Ectodermal cell (in vitro differentiated cells): Measurements from ENCODE around the gene NISCH.

Experiments
- H3K27ac ChIP-seq: 2 replicates; pipeline ENCODE4 v1.7.0; 2013; ENCODE audit warnings: mild to moderate bottlenecking, low read depth, low read length; ENCODE audit not compliant: insufficient read depth, poor library complexity, severe bottlenecking
- H3K27me3 ChIP-seq: 2 replicates; pipeline ENCODE4 v1.7.0; 2013; ENCODE audit warnings: mild to moderate bottlenecking, low read length; ENCODE audit not compliant: insufficient read depth, control insufficient read depth, poor library complexity, severe bottlenecking
- H3K36me3 ChIP-seq: one replicate; pipeline ENCODE4 v1.7.0; 2013; ENCODE audit warnings: low read length; ENCODE audit not compliant: control insufficient read depth, insufficient read depth
- H3K4me1 ChIP-seq: one replicate; pipeline ENCODE4 v1.7.0; 2013; ENCODE audit warnings: low read length; ENCODE audit not compliant: control insufficient read depth, insufficient read depth
- H3K4me3 ChIP-seq: 2 replicates; pipeline ENCODE4 v1.7.0; 2013; ENCODE audit warnings: low read depth, low read length, control low read depth; ENCODE audit not compliant: insufficient read depth
- H3K9me3 ChIP-seq: 2 replicates; pipeline ENCODE4 v1.7.0; 2013; ENCODE audit warnings: mild to moderate bottlenecking, low read length, moderate library complexity; ENCODE audit not compliant: control insufficient read depth
- WGBS, 2 experiments: methylation state at CpG; one replicate each; pipeline ENCODE4 v1.1.7; 2013; ENCODE audit warnings: missing lambda C conversion rate in 2 of 2; 5-methylcytosine and 5-hydroxymethylcytosine counted together

Gene NISCH

DNA sequence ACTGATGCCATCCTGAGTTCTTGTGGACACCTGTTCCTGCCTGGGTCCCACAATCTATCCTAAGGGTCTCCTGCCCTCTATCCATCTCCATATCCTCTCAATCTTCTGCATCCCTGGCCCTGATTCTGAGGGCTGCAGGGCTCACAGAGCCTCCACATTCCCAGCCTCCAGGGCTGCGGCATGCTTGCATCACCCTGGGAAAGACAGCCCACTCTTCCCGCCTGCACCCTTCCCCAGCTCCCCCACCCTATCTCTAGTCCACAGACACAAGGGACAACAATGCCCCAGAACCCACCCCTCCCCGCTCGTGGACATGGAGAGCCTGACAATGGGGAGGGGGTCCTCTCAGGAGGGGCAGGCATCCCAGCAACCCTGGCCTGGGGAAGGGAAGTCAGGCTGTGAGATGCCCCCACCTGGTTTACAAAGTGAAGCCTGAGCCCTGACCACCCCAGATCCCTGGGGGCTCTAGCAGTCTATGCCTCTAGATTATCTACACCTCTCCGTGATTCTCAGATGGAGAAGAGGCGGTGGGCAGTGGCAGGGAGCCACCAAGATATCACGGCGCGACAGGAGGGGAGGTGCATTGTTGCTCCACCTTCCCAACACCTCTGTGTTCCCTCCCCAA, 20.8 kb upstream of the NISCH start:
- Histone ChIP-seq H3K4me1 (peaks cover 12% of the 10 kb centered on the region), H3K27me3 (no peaks in the 10 kb centered on the region), H3K9me3 (no peaks in the 10 kb centered on the region), H3K27ac (no peak overlapping the region), H3K4me3 (no peak overlapping the region), H3K36me3 (no peaks in the 10 kb centered on the region)
- 87 to 88% methylated on average over 9 of the region's 9 CpGs for WGBS, 2 experiments

DNA sequence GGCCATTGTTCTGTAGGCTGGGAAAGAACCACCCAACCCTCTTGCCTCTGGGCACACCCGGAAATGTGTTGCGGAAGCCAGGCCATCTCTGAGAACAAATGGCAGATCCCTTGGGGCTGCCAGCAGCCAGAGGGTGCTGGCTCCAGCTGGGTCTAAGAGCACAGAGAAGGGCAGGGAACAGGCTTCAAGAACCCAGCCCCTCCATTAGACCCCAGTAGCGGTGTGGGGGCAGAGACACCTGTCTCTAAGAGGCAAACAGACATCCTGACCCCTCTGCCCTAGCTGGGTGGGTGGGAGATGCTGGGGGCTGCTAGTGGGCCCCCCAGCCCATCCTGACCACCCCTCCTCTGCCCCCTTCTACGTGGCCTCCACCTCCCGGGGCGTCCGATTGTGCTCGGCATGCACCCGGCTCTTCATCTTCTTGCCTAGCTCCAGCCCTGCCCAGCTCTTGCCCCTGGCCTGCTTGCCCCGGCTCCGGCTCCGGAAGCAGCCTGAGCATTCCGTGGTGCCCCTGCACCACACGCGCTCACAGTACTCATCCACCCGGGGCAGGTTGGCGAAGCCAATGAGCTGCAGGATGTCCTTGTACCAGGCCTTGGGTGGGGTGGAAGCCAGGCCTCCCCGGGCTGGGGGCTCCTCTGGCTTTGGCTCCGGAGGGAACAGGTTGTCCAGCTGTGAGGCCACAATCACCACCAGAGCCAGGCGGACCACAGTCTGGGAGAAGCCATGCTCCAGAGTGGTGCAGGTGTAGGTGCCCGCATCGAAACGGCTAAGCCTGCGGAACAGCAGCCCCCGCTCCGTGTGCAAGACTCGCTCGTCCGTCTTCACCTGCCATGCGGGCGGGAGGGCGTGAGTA, 19.9 kb upstream of the NISCH start:
- Histone ChIP-seq H3K4me1 (peaks cover 12% of the 10 kb centered on the region), H3K36me3 (no peaks in the 10 kb centered on the region), H3K9me3 (no peaks in the 10 kb centered on the region), H3K27ac (no peak overlapping the region), H3K27me3 (no peaks in the 10 kb centered on the region), H3K4me3 (no peak overlapping the region)
- WGBS, 2 experiments: 93 to 95% methylated on average over 32 of the region's 32 CpGs

DNA sequence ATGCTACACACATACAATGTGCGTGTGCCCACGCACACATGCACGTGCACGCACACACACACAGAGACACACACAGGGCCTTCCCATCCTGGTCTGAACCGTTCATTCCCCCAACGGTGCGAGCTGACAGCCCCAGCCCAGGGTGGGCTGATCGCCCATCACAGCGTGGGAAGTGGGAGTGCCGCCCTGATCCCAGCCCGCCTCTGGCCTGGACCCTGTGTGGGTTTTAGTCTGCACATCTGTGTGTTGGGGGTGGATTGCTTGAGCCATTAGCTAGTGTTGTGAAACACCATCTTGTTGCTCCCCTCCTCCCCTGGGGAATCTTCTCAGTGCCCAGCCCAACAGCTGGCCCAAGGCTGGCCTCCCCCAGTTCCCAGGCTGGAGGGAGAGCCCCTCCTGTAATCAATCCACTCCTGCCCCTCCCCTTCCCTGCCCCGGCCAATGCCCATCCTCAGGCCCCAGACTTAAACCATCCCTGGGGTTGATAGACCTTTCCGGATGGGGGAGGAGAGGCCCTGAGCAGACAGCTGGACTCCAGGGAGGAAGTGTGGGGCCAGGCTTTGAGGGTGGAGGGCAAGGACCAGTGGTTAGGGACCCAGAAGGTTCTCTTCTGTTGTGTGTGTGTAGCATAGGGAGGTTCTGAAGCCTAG, 18.8 kb upstream of the NISCH start:
- H3K27ac ChIP-seq: no peak overlapping the region

DNA sequence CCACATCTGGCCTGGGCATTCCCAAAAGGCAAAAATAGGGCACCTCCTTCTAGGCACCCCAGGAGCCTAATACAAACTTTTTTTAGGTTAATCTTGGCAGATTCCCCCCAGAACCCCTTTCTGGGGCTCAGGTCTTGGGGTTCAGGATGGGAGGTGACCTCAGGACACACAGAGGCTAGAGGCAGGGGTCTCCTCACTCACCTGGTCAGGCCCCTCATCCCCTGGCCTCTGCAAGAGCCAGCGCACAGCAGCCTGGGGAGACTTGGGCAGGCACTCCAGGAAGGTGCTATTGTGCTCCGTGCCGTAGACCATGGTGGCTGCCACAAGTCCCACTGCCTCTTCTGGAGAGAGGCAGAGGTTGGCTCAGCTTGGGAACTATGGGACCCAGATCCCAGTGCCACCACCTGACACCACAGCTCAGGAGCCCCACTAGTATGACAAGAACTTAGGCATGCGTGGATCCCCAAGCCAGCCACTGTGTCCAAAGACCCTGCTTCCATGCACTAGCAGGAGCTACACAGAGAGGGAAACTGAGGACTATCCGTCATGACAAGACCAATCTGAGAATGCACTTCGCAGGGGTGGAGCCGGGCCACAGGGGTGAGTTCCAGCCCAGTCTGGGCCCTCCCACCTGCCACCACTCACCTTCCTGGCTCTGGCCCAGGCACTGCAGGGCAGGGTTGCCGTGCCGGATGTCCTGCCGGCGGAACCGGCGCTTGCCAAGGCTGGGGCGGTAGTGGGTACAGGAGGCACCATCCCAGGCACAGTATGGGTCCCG, 17.9 kb upstream of the NISCH start:
- Histone ChIP-seq H3K9me3 (no peaks in the 10 kb centered on the region), H3K36me3 (no peaks in the 10 kb centered on the region), H3K27ac (no peak overlapping the region), H3K27me3 (no peaks in the 10 kb centered on the region), H3K4me3 (no peak overlapping the region), H3K4me1 (peaks cover 12% of the 10 kb centered on the region)
- WGBS, 2 experiments: 94 to 95% methylated on average over 15 of the region's 15 CpGs

More for the DNA sequence above, 18.8 kb upstream of the NISCH start:
- Histone ChIP-seq H3K36me3 (no peaks in the 10 kb centered on the region), H3K4me1 (peaks cover 12% of the 10 kb centered on the region), H3K9me3 (no peaks in the 10 kb centered on the region), H3K4me3 (no peak overlapping the region), H3K27me3 (no peaks in the 10 kb centered on the region)
- 91% methylated on average over 12 to 13 of the region's 13 CpGs for WGBS, 2 experiments

DNA sequence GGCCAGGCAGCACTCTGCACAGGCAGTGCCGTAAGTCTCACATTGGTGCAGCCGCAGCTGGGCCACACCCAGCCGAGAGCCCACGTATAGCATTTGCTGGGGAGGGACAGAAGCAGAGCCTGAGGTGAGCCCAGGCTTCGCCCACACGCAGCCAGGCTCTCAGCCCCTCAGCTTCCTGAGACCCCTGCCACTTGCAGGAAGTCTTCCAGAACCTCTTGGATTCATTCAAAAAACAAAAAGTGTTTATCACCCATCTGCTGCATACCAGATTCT, 17.4 kb upstream of the NISCH start:
- H3K4me1 ChIP-seq: peaks cover 11% of the 10 kb centered on the region
- 94% methylated on average over 6 of the region's 6 CpGs for WGBS, 2 experiments

DNA sequence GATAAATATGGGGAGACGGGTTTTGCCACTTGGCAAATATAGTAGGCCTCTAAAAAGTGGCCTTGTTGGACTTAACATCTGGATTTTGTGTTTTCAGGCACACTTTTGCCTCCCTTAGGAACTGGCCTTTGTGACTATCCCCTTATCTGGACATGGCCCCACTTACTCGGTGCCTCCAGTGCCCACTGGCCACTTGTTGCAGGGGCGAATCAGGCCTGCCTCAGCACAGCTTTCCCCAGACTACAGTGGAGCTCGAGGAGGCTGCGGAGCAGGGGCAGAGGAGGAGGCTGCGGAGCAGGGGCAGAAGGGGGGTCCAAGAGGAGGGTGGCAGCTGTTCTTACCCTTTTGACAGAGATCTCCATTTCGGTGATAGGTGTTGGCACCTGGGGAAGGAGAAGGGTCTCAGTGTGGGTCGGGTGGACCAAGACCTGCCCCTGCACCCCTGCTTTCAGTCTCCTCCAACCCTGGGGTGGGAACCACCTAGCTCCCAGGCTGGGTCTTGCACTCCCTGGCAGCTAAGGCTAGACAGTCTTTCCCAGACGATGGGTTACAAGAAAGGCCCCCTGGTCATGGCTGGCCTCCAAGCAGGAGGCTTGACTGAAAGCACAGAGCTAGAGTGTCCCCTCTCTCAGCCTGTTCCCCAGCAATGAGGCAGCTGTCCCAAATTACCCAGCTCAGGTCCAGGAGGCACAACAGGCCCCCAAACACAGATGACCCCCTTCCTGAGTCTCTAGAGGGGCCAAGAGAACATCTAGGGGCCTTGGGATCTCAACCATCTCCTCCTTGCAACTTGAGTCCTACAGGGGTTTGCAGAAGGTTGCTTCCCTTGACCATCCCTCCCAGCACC, 16.6 kb upstream of the NISCH start:
- H3K27me3 ChIP-seq: no peaks in the 10 kb centered on the region
- no peak overlapping the region for H3K27ac ChIP-seq
- H3K4me3 ChIP-seq: no peak overlapping the region
- WGBS, 2 experiments: 92 to 93% methylated on average over 9 of the region's 9 CpGs
- H3K36me3 ChIP-seq: no peaks in the 10 kb centered on the region
- no peaks in the 10 kb centered on the region for H3K9me3 ChIP-seq
- H3K4me1 ChIP-seq: peaks cover 4% of the 10 kb centered on the region

More for the DNA sequence above, 17.4 kb upstream of the NISCH start:
- no peaks in the 10 kb centered on the region for H3K27me3 ChIP-seq
- H3K4me3 ChIP-seq: no peak overlapping the region
- H3K9me3 ChIP-seq: no peaks in the 10 kb centered on the region
- H3K36me3 ChIP-seq: no peaks in the 10 kb centered on the region
- no peak overlapping the region for H3K27ac ChIP-seq

DNA sequence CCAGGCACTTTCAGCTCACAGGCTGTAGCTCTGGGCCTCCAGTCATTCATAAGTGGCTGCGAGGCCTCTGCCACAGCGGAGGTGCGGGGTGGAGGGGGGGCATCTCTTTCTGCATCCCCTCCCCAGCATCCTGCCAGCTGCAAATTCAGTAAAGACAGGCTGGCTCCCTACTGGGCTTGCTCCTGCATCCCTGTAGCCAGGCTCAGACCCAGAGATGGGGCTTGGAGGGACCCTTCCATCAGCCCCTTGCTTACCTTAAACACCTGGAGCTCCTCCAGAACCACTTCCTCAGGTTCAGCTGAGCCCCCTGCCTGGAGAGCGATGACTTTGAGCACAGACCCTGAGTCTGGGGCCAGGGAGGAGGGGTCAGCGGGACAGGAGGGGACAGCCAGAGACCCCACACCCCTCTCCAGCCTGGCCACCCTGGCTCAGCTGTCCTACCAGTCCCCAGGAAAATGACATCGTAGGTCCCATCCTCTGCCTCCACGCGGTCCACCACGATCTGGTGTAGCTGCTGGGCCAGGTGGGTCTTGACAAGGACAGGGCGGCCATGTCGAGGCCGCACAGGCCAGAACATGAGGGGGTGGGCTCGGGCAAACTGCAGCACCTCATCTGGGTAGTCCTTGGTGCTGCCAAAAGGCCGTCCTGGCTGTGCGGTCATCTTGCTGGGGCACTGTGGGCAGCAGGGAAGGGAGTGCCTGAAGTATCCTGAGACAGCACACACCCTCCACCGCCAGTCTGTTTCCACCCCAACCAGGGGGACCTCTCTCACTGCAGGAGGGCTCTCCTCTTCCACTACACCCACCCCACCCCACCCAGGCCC, 15.8 kb upstream of the NISCH start:
- peaks cover 7% of the 10 kb centered on the region for H3K4me1 ChIP-seq
- no peaks in the 10 kb centered on the region for H3K36me3 ChIP-seq
- no peak overlapping the region for H3K4me3 ChIP-seq
- 93 to 94% methylated on average over 16 of the region's 16 CpGs for WGBS, 2 experiments
- H3K27ac ChIP-seq: no peak overlapping the region
- no peaks in the 10 kb centered on the region for H3K27me3 ChIP-seq
- no peaks in the 10 kb centered on the region for H3K9me3 ChIP-seq

DNA sequence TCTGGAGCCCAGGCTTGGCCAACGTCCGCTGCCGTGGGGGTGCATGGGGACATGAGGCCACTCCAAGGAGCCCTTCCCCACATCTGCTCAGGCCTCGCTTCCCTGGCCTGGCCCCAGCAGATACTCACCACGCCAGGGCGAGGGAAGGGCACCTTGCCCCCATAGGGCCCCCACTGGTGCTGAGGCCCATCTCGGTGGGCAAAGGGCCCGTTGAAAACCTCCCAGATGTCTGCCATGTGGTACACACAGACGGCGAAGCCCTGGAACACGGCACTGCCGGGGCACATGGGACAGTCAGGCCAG, 15.2 kb upstream of the NISCH start:
- WGBS, 2 experiments: 94 to 95% methylated on average over 12 of the region's 12 CpGs
- H3K36me3 ChIP-seq: no peaks in the 10 kb centered on the region

DNA sequence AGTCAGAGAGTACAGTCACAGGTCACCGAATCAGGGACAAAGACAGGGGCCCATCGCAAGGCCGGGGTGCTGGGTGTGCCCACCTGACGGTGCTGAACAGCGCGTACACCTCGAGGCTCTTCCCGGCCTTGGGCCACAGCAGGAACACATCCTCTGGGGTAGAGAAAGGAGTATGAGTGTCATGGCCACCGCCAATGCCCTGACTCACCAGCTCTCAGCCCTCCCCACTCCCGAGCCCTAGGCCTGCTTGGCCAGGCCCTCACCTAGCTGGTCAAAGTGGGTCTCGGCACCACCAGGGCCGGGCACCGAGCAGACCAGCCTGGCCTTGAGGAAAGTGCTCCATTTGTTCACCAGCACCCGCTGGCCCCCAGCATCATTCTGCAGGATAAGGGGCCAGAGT, 14.7 kb upstream of the NISCH start:
- peaks cover 7% of the 10 kb centered on the region for H3K4me1 ChIP-seq
- H3K27me3 ChIP-seq: no peaks in the 10 kb centered on the region
- no peak overlapping the region for H3K27ac ChIP-seq
- H3K9me3 ChIP-seq: no peaks in the 10 kb centered on the region
- H3K36me3 ChIP-seq: no peaks in the 10 kb centered on the region
- 95 to 96% methylated on average over 14 of the region's 14 CpGs for WGBS, 2 experiments
- no peak overlapping the region for H3K4me3 ChIP-seq

More for the DNA sequence above, 15.2 kb upstream of the NISCH start:
- Histone ChIP-seq H3K27me3 (no peaks in the 10 kb centered on the region), H3K4me3 (no peak overlapping the region), H3K9me3 (no peaks in the 10 kb centered on the region), H3K4me1 (peaks cover 7% of the 10 kb centered on the region), H3K27ac (no peak overlapping the region)
